Lower leg skin (tissue), 3 donors: ENCODE measurements around the gene TGFBR3.

Source experiments
- POLR2A ChIP-seq, 2 donors: fragments of 450-650 bp; IDR thresholded peaks; one replicate each; pipeline ENCODE4 v1.6.1; 2016 to 2017; ENCODE audit warnings: antibody characterized with exemption in 2 of 2, mild to moderate bottlenecking in 1 of 2, moderate library complexity in 1 of 2
- TF ChIP-seq, protein P1 (sequence below), 3 donors: fragments of 450-650 bp; IDR thresholded peaks; one replicate each; pipeline ENCODE4 v1.5.1; 2016; ENCODE audit warnings: antibody characterized with exemption in 3 of 3, mild to moderate bottlenecking in 3 of 3, moderate library complexity in 2 of 3

DNA sequence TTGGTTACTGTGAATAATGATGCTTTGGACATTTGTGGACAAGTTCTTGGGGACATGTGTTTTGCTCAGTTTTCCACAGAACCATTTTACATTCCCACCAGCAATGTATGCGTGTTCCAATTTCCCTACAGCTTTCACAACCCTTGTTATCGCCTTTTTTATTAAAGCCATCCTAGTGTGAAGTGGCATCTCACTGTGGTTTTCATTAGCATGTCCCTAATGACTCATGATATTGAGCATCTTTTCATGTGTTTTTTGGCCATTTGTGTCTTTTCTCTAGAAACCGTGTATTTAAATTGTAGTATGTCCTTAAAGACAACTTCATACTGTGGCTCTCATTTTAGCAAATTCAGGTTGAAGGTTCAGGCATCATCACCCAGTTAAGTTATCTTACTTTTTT is 132.1 kb downstream of the TGFBR3 start:
- TF ChIP-seq, protein P1, sequence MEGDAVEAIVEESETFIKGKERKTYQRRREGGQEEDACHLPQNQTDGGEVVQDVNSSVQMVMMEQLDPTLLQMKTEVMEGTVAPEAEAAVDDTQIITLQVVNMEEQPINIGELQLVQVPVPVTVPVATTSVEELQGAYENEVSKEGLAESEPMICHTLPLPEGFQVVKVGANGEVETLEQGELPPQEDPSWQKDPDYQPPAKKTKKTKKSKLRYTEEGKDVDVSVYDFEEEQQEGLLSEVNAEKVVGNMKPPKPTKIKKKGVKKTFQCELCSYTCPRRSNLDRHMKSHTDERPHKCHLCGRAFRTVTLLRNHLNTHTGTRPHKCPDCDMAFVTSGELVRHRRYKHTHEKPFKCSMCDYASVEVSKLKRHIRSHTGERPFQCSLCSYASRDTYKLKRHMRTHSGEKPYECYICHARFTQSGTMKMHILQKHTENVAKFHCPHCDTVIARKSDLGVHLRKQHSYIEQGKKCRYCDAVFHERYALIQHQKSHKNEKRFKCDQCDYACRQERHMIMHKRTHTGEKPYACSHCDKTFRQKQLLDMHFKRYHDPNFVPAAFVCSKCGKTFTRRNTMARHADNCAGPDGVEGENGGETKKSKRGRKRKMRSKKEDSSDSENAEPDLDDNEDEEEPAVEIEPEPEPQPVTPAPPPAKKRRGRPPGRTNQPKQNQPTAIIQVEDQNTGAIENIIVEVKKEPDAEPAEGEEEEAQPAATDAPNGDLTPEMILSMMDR (IDR thresholded peaks at IDR 0.05) = no peak
- no peak for TF ChIP-seq POLR2A (IDR thresholded peaks at IDR 0.05)
